HFF-Myc (cell line): ENCODE results near the gene YY2.
"Not testable (repeated sequence)": the region's sequence is repeated elsewhere in the genome, so short reads cannot be mapped to it uniquely, and the experiment has no call there.

ENCODE experiments used
- DNase-seq: peaks from one replicate; pipeline ENCODE4 v3.0.0-alpha.2; 2011; ENCODE audit warnings: low read depth; ENCODE audit errors: extremely low read depth
- H3K4me3 ChIP-seq: replicated peaks from 2 replicates; pipeline ENCODE4 v1.5.1; 2011; ENCODE audit warnings: low read depth, mild to moderate bottlenecking, control low read depth, low read length
- TF ChIP-seq, protein P1 (sequence below): IDR thresholded peaks from 2 replicates; pipeline ENCODE4 v1.5.1; 2012; ENCODE audit warnings: mild to moderate bottlenecking, low read depth, low read length, control low read depth; ENCODE audit errors: missing control alignments

YY2 gene

DNA sequence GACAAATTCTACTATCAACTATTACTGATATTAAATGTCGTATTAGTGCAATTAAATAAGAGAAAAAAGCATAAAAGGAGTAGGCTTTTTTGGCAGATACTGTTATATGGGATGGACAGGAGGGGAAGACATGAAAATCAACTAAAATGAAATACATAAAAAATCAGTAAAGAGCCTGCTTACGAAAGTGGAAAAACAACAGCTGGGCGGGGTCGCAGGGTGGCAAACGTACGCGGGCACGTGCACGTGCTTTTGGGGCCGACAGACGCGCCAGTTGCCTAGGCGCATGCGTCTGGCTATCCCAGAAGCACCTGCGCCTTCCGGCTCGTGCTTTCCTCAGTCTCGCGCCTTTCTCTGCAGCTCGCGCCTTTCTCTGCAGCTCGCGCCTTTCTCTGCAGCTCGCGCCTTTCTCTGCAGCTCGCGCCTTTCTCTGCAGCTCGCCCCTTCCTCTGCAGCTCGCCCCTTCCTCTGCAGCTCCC is at the start of gene YY2:
Gene YY2, plus strand, starts transcription at position 51 of the 479 bp plus-strand sequence. CDS start 498 bp downstream, outside the sequence.
- no peak within 1 kb of the TSS for H3K4me3 ChIP-seq
- TF ChIP-seq, protein P1, sequence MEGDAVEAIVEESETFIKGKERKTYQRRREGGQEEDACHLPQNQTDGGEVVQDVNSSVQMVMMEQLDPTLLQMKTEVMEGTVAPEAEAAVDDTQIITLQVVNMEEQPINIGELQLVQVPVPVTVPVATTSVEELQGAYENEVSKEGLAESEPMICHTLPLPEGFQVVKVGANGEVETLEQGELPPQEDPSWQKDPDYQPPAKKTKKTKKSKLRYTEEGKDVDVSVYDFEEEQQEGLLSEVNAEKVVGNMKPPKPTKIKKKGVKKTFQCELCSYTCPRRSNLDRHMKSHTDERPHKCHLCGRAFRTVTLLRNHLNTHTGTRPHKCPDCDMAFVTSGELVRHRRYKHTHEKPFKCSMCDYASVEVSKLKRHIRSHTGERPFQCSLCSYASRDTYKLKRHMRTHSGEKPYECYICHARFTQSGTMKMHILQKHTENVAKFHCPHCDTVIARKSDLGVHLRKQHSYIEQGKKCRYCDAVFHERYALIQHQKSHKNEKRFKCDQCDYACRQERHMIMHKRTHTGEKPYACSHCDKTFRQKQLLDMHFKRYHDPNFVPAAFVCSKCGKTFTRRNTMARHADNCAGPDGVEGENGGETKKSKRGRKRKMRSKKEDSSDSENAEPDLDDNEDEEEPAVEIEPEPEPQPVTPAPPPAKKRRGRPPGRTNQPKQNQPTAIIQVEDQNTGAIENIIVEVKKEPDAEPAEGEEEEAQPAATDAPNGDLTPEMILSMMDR, result no peak
- DNase-seq, result no peak

DNA sequence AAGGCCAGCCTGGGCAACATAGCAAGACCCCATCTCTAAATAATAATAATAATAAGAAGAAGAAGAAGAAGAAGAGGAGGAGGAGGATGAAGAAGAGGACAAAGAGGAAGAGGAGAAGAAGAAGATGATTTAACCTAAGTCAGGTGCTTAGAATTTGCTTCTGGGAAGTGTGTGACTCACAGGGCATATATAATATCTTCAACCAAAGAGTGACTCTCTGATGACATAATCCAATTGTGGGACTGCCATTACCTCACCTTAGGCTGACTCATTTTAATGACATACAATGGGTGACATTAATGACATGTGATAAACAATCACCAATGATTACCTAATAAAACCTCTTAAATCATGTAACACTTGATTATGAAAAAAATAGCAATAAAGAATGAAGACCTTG is 49.1 kb upstream of the YY2 start:
- TF ChIP-seq, protein P1, result no peak
- no peak for DNase-seq
- H3K4me3 ChIP-seq, result no peak overlapping the region

DNA sequence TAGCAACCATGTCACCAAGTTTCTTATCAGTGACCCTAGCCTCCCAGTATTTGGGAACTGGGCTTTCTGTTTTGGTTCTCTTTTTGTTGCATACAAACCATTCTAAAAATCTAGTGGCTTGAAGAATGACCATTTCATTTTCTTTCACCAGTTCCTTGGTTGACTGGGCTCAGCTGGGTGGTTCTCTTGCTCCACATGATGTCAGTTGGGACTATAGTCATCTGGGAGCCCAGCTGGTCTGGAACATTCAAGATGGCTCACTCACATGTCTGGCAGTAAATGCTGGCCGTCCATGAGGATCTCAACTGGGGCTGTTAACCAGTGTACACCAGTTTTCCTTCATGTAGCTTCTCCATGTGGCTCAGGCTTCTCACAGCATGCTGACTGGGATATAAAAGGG is 44.0 kb upstream of the YY2 start:
- no peak for DNase-seq
- TF ChIP-seq, protein P1, result no peak
- no peak overlapping the region for H3K4me3 ChIP-seq

DNA sequence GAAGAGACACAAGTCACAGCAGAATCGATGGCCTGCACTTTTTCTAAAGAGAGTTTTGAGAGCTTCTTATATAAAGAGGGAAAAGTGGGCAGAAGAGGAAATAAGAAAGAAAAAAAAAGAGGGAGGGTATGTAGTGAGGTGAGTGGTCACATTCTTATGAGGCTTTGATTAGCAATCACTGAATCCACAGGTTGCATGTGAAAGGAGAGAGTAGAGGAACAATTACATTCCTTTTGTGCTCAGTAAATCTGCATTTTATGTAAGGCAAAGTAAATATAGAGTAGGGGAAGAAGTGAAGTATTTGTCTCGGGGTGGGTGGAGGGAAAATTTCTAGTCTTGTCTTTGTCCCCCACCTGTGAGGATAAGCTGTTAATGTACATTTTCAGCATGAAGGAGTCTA is 43.2 kb upstream of the YY2 start:
- TF ChIP-seq, protein P1, result no peak
- no peak overlapping the region for H3K4me3 ChIP-seq
- no peak for DNase-seq

DNA sequence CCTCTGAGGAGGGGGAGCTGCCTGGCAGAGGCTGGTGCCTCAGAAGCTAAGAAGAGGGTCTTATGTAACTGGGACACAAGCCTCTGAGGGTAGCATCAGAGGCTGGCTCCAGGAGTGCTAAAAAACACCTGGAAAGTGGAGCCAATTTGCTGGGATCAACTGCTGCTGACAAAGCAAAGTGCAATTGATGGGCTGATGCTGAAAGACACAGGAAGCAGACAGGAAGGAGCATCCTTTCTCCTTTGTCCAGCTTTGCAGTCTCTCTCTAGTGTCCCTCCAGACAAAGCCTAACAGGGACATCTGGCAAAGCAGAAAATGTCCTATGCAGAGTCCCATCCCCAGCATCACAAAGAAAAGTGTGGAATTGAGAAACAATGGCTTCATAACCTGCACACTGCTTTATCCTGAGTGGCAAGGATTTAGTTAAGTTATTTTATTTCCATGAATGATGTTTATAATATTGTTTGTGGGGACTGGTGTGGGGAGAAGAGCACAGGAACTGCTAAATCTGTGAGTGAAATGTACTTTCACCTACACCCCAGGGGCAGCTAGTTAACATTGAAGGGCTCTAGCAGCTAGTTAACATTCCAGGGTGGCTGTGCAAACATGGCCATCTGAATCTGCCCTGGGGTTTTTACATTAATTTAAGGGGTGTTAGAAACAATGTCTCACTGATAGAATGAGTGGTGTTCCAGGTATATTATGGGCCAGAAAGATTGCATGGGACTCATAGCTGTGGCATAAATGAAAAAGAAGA is 42.0 kb upstream of the YY2 start:
- TF ChIP-seq, protein P1, result no peak
- no peak overlapping the region for H3K4me3 ChIP-seq
- DNase-seq, result no peak

DNA sequence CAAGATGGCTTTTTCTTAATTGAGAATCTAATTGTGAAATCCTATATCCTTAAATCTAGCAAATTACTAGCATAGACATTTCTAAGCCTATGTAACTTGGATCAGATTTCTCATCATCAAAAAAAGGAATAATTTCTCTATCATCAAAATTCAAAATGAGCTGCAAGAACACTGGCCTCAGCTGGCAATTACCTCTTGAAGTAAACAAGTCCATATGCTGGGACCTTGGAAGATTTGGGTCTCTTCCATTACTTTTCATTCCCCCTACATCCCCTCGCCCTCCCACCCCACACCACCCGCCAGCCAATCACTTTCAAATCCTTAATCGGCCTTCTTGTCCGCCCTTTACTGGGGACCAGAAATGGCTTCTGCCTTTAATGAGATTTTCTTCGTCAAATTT is 39.7 kb upstream of the YY2 start:
- TF ChIP-seq, protein P1, result no peak
- no peak for DNase-seq
- no peak overlapping the region for H3K4me3 ChIP-seq

DNA sequence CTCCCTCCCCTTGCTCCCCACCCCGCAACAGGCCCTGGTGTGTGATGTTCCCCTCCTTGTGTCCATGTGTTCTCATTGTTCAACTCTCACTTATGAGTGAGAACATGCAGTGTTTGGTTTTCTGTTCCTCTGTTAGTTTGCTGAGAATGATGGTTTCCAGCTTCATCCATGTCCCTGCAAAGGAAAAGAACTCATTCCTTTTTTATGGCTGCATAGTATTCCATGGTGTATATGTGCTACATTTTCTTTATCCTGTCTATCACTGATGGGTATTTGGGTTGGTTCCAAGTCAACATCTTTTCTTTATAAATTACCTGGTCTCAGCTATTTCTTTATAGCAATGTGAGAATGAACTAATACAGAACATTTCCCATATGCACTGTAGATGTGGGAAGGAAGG is 35.6 kb upstream of the YY2 start:
- H3K4me3 ChIP-seq, DNase-seq: not testable (repeated sequence)
